WTC11 (cell line): ENCODE measurements around the gene RPS3. TPM values are rescaled to one million over a fixed set of nuclear protein-coding genes. Genes with fewer than 3 reads are reported as not detected.

Experiments used
- ATAC-seq: fragments of 200-7000 bp; cut with Tn5 transposase; 2 replicates; pipeline ENCODE4 v1.10.0; 2021; ENCODE audit warnings: mild to moderate bottlenecking, moderate library complexity
- CTCF ChIA-PET: fragments of 300-600 bp; sonication (Branson Sonifier 250); formaldehyde crosslinking; loops from one replicate; lab custom pipeline; 2021; ENCODE audit warnings: antibody characterized with exemption; lab: Charles Lee
- POLR2A ChIA-PET: fragments of 350-600 bp; sonication (Branson Sonifier 250); formaldehyde crosslinking; loops from one replicate; lab custom pipeline; 2021; ENCODE audit warnings: antibody characterized with exemption; lab: Charles Lee
- DNase-seq: peaks from one replicate; pipeline ENCODE4 v3.0.0; 2021; ENCODE audit warnings: low spot score
- H3K27ac Mint-ChIP-seq: 2 replicates; pipeline ENCODE4 v1.8.0; 2021; ENCODE audit warnings: mixed read lengths
- H3K27me3 Mint-ChIP-seq: 2 replicates; pipeline ENCODE4 v1.8.0; 2021; ENCODE audit warnings: low read depth, mild to moderate bottlenecking, moderate library complexity, mixed read lengths
- H3K36me3 Mint-ChIP-seq: 2 replicates; pipeline ENCODE4 v1.8.0; 2021; ENCODE audit warnings: mixed read lengths
- H3K4me1 Mint-ChIP-seq: 2 replicates; pipeline ENCODE4 v1.8.0; 2022; ENCODE audit warnings: mixed read lengths
- H3K4me3 Mint-ChIP-seq: 2 replicates; pipeline ENCODE4 v1.8.0; 2021; ENCODE audit warnings: mild to moderate bottlenecking, moderate library complexity, mixed read lengths
- H3K9me3 Mint-ChIP-seq: 2 replicates; pipeline ENCODE4 v1.8.0; 2021; ENCODE audit warnings: mixed read lengths
- ATF3 ChIP-seq: sonication (generic); formaldehyde crosslinking; conservative IDR thresholded peaks from 2 replicates; pipeline ENCODE4 v1.8.1; 2022; ENCODE audit warnings: mild to moderate bottlenecking, missing genetic modification reagents
- CBFB ChIP-seq: sonication (generic); formaldehyde crosslinking; IDR thresholded peaks from 2 replicates; pipeline ENCODE4 v1.8.1; 2022; ENCODE audit warnings: mild to moderate bottlenecking, low read depth, missing genetic modification reagents
- CDX4 ChIP-seq: fragments of 250-450 bp; sonication (Bioruptor Pico); IDR thresholded peaks from 2 replicates; pipeline ENCODE4 v1.9.0; 2021; ENCODE audit warnings: moderate library complexity, mild to moderate bottlenecking, inconsistent platforms, borderline replicate concordance
- CREM ChIP-seq: sonication (generic); formaldehyde crosslinking; IDR thresholded peaks from 2 replicates; pipeline ENCODE4 v1.8.1; 2022; ENCODE audit warnings: mild to moderate bottlenecking, missing genetic modification reagents, moderate library complexity
- ELF4 ChIP-seq: sonication (generic); formaldehyde crosslinking; IDR thresholded peaks from 2 replicates; pipeline ENCODE4 v1.8.1; 2022; ENCODE audit warnings: low read depth, mild to moderate bottlenecking, moderate library complexity, missing genetic modification reagents
- EMX1 ChIP-seq: fragments of 250-450 bp; sonication (Bioruptor Pico); IDR thresholded peaks from 2 replicates; pipeline ENCODE4 v1.8.0; 2021; ENCODE audit warnings: mild to moderate bottlenecking
- GABPB1 ChIP-seq: sonication (generic); formaldehyde crosslinking; IDR thresholded peaks from 2 replicates; pipeline ENCODE4 v1.8.1; 2023; ENCODE audit warnings: mild to moderate bottlenecking, missing genetic modification reagents
- GTF2I ChIP-seq: fragments of 250-450 bp; sonication (Bioruptor Pico); conservative IDR thresholded peaks from 2 replicates; pipeline ENCODE4 v1.4.0; 2021; ENCODE audit warnings: mild to moderate bottlenecking
- HMGA2 ChIP-seq: fragments of 250-450 bp; sonication (Bioruptor Pico); IDR thresholded peaks from 2 replicates; pipeline ENCODE4 v1.4.0; 2021; ENCODE audit warnings: mild to moderate bottlenecking, moderate library complexity
- MYBL2 ChIP-seq: sonication (generic); formaldehyde crosslinking; IDR thresholded peaks from 2 replicates; pipeline ENCODE4 v1.8.1; 2023; ENCODE audit warnings: mild to moderate bottlenecking, moderate library complexity, missing genetic modification reagents
- NFATC4 ChIP-seq: fragments of 250-450 bp; sonication (Bioruptor Pico); IDR thresholded peaks from 2 replicates; pipeline ENCODE4 v1.9.0; 2021; ENCODE audit warnings: mild to moderate bottlenecking
- RELA ChIP-seq: sonication (generic); formaldehyde crosslinking; IDR thresholded peaks from 2 replicates; pipeline ENCODE4 v1.8.1; 2022; ENCODE audit warnings: missing genetic modification reagents, mild to moderate bottlenecking, borderline replicate concordance
- SMAD3 ChIP-seq: sonication (generic); formaldehyde crosslinking; IDR thresholded peaks from 2 replicates; pipeline ENCODE4 v1.8.0; 2022; ENCODE audit warnings: missing genetic modification reagents, mild to moderate bottlenecking, borderline replicate concordance
- TP53 ChIP-seq: sonication (generic); formaldehyde crosslinking; IDR thresholded peaks from 2 replicates; pipeline ENCODE4 v1.8.1; 2023; ENCODE audit warnings: mild to moderate bottlenecking, missing genetic modification reagents
- ZNF263 ChIP-seq: sonication (generic); formaldehyde crosslinking; IDR thresholded peaks from 2 replicates; pipeline ENCODE4 v1.8.1; 2022; ENCODE audit warnings: low read depth, mild to moderate bottlenecking, moderate library complexity, missing genetic modification reagents
- ZNF532 ChIP-seq: fragments of 250-450 bp; sonication (Bioruptor Pico); IDR thresholded peaks from 2 replicates; pipeline ENCODE4 v1.9.0; 2021; ENCODE audit warnings: mild to moderate bottlenecking, borderline replicate concordance
- ZNF671 ChIP-seq: fragments of 250-450 bp; sonication (Bioruptor Pico); IDR thresholded peaks from 2 replicates; pipeline ENCODE4 v1.8.0; 2021; ENCODE audit warnings: mild to moderate bottlenecking
- total RNA-seq: library from RNA; stranded (reverse); gene quantifications from 3 replicates; pipeline ENCODE4 v1.2.3, GENCODE V29; 2021
- TF ChIP-seq, protein P1 (sequence below): sonication (generic); formaldehyde crosslinking; IDR thresholded peaks from 2 replicates; pipeline ENCODE4 v1.8.1; 2022; ENCODE audit warnings: mild to moderate bottlenecking, missing genetic modification reagents, moderate library complexity, borderline replicate concordance
- TF ChIP-seq, protein P2 (sequence below): sonication (generic); formaldehyde crosslinking; IDR thresholded peaks from 2 replicates; pipeline ENCODE4 v1.8.1; 2022; ENCODE audit warnings: missing genetic modification reagents, borderline replicate concordance
- TF ChIP-seq, protein P3 (sequence below): sonication (generic); formaldehyde crosslinking; IDR thresholded peaks from 2 replicates; pipeline ENCODE4 v1.8.0; 2022; ENCODE audit warnings: mild to moderate bottlenecking, missing genetic modification reagents
- TF ChIP-seq, protein P4 (sequence below): sonication (generic); formaldehyde crosslinking; IDR thresholded peaks from 2 replicates; pipeline ENCODE4 v1.8.1; 2023; ENCODE audit warnings: mild to moderate bottlenecking, missing genetic modification reagents, moderate library complexity
- TF ChIP-seq, protein P5 (sequence below): sonication (generic); formaldehyde crosslinking; IDR thresholded peaks from 2 replicates; pipeline ENCODE4 v1.8.1; 2022; ENCODE audit warnings: low read depth, missing genetic modification reagents, borderline replicate concordance

RPS3 gene
- total RNA-seq, 1 experiment from 2014 or later: 3,967 TPM

DNA sequence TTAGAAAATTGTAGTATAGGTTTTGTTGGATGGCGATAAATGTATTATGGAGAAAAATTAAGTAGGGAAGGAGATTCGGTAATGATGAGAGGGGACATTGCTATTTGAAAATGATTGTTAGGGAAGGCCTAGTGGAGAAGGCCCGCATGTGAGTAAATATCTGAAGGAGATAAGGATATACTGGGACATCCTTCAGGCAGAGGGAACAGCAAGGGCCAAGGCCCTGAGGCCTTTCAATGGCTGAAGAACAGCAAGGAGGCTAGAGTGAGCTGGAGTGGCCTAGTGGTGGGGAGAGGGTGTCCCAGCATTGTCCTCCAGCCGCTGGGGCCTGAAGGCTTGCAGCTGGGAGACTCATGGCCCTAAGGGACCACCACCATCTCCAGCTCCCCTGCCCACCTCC, 24.7 kb upstream of the RPS3 start:
- ATAC-seq (no peak), DNase-seq (no peak)
- H3K9me3 Mint-ChIP-seq: no peaks in the 10 kb centered on the region
- ChIA-PET POLR2A (no interaction called here), CTCF (interaction anchor here (0.6 to 5.4 kb wide), 5 partner anchors 14 to 107 kb away, joined by 3 to 24 read pairs (median 8); no protein-coding TSS in a partner anchor)
- H3K4me1 Mint-ChIP-seq: peaks cover 11% of the 10 kb centered on the region; the same call in 1 of the 2 replicates
- no peaks in the 10 kb centered on the region for H3K27me3 Mint-ChIP-seq
- TF ChIP-seq HMGA2 (CRISPR knock-in tag): no peak
- TF ChIP-seq, protein P1, sequence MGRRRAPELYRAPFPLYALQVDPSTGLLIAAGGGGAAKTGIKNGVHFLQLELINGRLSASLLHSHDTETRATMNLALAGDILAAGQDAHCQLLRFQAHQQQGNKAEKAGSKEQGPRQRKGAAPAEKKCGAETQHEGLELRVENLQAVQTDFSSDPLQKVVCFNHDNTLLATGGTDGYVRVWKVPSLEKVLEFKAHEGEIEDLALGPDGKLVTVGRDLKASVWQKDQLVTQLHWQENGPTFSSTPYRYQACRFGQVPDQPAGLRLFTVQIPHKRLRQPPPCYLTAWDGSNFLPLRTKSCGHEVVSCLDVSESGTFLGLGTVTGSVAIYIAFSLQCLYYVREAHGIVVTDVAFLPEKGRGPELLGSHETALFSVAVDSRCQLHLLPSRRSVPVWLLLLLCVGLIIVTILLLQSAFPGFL (CRISPR knock-in tag): no peak
- no peak for TF ChIP-seq NFATC4 (CRISPR knock-in tag)
- no peak for TF ChIP-seq EMX1
- no peak for TF ChIP-seq ZNF671
- TF ChIP-seq GABPB1 (CRISPR knock-in tag): no peak
- TF ChIP-seq GTF2I (CRISPR knock-in tag): no peak
- TF ChIP-seq RELA (CRISPR knock-in tag): no peak
- TF ChIP-seq, protein P2, sequence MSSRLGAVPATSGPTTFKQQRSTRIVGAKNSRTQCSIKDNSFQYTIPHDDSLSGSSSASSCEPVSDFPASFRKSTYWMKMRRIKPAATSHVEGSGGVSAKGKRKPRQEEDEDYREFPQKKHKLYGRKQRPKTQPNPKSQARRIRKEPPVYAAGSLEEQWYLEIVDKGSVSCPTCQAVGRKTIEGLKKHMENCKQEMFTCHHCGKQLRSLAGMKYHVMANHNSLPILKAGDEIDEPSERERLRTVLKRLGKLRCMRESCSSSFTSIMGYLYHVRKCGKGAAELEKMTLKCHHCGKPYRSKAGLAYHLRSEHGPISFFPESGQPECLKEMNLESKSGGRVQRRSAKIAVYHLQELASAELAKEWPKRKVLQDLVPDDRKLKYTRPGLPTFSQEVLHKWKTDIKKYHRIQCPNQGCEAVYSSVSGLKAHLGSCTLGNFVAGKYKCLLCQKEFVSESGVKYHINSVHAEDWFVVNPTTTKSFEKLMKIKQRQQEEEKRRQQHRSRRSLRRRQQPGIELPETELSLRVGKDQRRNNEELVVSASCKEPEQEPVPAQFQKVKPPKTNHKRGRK (CRISPR knock-in tag): no peak
- TF ChIP-seq, protein P3, sequence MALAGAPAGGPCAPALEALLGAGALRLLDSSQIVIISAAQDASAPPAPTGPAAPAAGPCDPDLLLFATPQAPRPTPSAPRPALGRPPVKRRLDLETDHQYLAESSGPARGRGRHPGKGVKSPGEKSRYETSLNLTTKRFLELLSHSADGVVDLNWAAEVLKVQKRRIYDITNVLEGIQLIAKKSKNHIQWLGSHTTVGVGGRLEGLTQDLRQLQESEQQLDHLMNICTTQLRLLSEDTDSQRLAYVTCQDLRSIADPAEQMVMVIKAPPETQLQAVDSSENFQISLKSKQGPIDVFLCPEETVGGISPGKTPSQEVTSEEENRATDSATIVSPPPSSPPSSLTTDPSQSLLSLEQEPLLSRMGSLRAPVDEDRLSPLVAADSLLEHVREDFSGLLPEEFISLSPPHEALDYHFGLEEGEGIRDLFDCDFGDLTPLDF: no peak
- TF ChIP-seq CDX4 (CRISPR knock-in tag): no peak
- H3K4me3 Mint-ChIP-seq: no peak overlapping the region
- H3K27ac Mint-ChIP-seq: no peak overlapping the region
- no peaks in the 10 kb centered on the region for H3K36me3 Mint-ChIP-seq

- H3K9me3 Mint-ChIP-seq: no peaks in the 10 kb centered on the region
- POLR2A ChIA-PET: no interaction called here
- H3K27me3 Mint-ChIP-seq: no peaks in the 10 kb centered on the region
- no peaks in the 10 kb centered on the region for H3K36me3 Mint-ChIP-seq
- no peak overlapping the region for H3K4me3 Mint-ChIP-seq
- no peak for ATAC-seq
- CTCF ChIA-PET: interaction anchor here (0.6 to 5.4 kb wide), 7 partner anchors 10 to 95 kb away, joined by 3 to 24 read pairs (median 8); no protein-coding TSS in a partner anchor
- DNase-seq: no peak
- H3K27ac Mint-ChIP-seq: no peak overlapping the region
- peaks cover 9% of the 10 kb centered on the region for H3K4me1 Mint-ChIP-seq
- TF ChIP-seq, protein P4, sequence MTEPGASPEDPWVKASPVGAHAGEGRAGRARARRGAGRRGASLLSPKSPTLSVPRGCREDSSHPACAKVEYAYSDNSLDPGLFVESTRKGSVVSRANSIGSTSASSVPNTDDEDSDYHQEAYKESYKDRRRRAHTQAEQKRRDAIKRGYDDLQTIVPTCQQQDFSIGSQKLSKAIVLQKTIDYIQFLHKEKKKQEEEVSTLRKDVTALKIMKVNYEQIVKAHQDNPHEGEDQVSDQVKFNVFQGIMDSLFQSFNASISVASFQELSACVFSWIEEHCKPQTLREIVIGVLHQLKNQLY (CRISPR knock-in tag): no peak
- TF ChIP-seq ATF3 (CRISPR knock-in tag): no peak
- TF ChIP-seq, protein P5, sequence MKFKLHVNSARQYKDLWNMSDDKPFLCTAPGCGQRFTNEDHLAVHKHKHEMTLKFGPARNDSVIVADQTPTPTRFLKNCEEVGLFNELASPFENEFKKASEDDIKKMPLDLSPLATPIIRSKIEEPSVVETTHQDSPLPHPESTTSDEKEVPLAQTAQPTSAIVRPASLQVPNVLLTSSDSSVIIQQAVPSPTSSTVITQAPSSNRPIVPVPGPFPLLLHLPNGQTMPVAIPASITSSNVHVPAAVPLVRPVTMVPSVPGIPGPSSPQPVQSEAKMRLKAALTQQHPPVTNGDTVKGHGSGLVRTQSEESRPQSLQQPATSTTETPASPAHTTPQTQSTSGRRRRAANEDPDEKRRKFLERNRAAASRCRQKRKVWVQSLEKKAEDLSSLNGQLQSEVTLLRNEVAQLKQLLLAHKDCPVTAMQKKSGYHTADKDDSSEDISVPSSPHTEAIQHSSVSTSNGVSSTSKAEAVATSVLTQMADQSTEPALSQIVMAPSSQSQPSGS: no peak
- no peak for TF ChIP-seq ELF4 (CRISPR knock-in tag)
- no peak for TF ChIP-seq SMAD3
- TF ChIP-seq CBFB: no peak
- no peak for TF ChIP-seq ZNF532 (CRISPR knock-in tag)
- no peak for TF ChIP-seq CREM (CRISPR knock-in tag)
- no peak for TF ChIP-seq ZNF263 (CRISPR knock-in tag)
- TF ChIP-seq MYBL2: no peak
- TF ChIP-seq TP53 (CRISPR knock-in tag): no peak
- TF ChIP-seq, protein P3: no peak
Measured at GRCh38 chr11:75375626-75376025, 23.7 kb upstream of the RPS3 start.
